ENCODE measurements around the gene SNU13.

DNA sequence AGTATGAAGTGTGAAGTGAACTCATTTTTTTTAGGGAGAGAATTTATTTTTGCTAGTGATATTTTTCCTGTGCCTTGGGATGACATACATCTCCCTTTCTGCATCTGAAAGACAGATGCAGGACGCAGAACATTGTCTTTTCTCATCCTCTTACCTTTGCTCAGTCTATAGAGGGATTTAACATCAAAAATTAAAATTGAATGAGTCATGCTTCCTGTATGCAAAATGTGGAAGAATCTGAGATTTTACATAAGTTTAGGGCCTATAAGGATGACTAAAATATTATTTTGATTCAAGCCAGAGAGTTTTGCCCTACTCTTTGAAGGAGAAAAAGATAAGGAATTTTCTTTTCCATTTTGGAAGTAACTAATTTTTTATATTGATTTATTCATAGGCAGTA lies 40.2 kb downstream of the SNU13 start:
- TF ChIP-seq YY1 (IDR thresholded peaks at IDR 0.05; ENCODE audit: insufficient read depth, insufficient read length): no peak
- TF ChIP-seq ZNF274 (IDR thresholded peaks at IDR 0.05; ENCODE audit: low read depth, low read length): no peak
- no peak for TF ChIP-seq SUZ12 (IDR thresholded peaks at IDR 0.05; ENCODE audit: extremely low read depth, insufficient read depth, insufficient read length)
